ENCODE results near the gene MAPK7.

Gene MAPK7

GRCh38 chr17:19407601-19408345, 29.5 kb downstream of the MAPK7 start:
- no peak for TF ChIP-seq CTCF (IDR thresholded peaks at IDR 0.05; ENCODE audit: low read length, missing control alignments)
- DNase-seq (ENCODE audit: low read depth): no peak

GRCh38 chr17:19408346-19408710, 30.0 kb downstream of the MAPK7 start:
- TF ChIP-seq CTCF (IDR thresholded peaks at IDR 0.05; ENCODE audit: low read length, missing control alignments): no peak
- DNase-seq (ENCODE audit: low read depth): no peak
- H3K4me3 ChIP-seq (replicated peaks; ENCODE audit: low read depth, low read length): no peak overlapping the region

More at GRCh38 chr17:19407601-19408345, 29.5 kb downstream of the MAPK7 start:
- H3K4me3 ChIP-seq (replicated peaks; ENCODE audit: low read depth, low read length): no peak overlapping the region

DNA sequence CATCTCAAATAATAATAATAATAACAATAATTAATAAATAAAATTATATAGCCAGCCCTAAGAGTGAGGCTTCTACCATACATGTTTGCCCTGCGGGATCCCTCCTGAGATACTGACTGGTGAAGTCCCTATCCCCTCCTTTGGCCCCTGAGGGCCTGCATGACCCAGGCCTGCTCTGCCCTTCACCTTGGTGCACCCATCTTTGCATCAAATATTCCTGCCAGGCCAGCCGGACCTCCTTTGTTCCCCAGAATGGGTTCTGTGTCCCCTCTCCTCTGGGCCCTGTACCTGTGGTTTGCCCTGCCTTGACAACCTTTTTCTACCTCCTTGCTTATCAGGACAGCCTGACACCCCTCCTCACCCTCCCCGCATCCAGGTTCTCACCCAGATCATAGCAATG, 30.8 kb downstream of the MAPK7 start:
- no peak for TF ChIP-seq CTCF (IDR thresholded peaks at IDR 0.05; ENCODE audit: low read length, missing control alignments)
- DNase-seq (ENCODE audit: low read depth): no peak
- no peak overlapping the region for H3K4me3 ChIP-seq (replicated peaks; ENCODE audit: low read depth, low read length)

- H3K4me3 ChIP-seq (replicated peaks; ENCODE audit: low read depth, low read length): no peak overlapping the region
- no peak for TF ChIP-seq CTCF (IDR thresholded peaks at IDR 0.05; ENCODE audit: low read length, missing control alignments)
- no peak for DNase-seq (ENCODE audit: low read depth)
Observed at GRCh38 chr17:19409509-19409908, 31.2 kb downstream of the MAPK7 start.

- no peak for TF ChIP-seq CTCF (IDR thresholded peaks at IDR 0.05; ENCODE audit: low read length, missing control alignments)
- DNase-seq (ENCODE audit: low read depth): no peak
- no peak overlapping the region for H3K4me3 ChIP-seq (replicated peaks; ENCODE audit: low read depth, low read length)
Observed at GRCh38 chr17:19410091-19410490, 31.8 kb downstream of the MAPK7 start.

- DNase-seq (ENCODE audit: low read depth): peak; percentile 52
- peak; percentile 5 for TF ChIP-seq CTCF (IDR thresholded peaks at IDR 0.05; ENCODE audit: low read length, missing control alignments)
- peak within 1 kb of the TSS; percentile 28 for H3K4me3 ChIP-seq (replicated peaks; ENCODE audit: low read depth, low read length)
Observed at GRCh38 chr17:19410875-19411620, 32.8 kb downstream of the MAPK7 start, which contains the start of gene RNF112. Gene RNF112, plus strand, starts transcription at chr17:19411232. Its CDS starts 177 bp downstream, at chr17:19411409.
